Measurements from ENCODE around the gene NPIPB2.

DNA sequence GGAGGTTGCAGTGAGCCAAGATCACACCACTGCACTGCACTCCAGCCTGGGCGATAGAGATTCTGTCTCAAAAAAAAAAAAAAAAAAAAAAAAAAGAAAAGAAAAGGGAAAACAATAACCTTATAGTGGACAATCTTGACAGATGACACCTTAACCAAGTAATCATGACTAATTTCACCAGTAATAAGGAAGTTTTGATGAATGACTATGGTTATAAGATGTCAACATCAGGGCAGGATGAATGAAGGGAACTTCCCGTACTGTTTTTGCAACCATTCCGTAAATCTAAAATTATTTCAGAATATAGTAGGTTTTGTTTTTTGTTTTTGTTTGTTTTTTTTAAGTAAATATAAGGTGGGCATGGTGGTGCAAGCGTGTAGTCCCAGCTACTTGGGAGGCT, 49.1 kb downstream of the NPIPB2 start:
- TF ChIP-seq, protein P1, sequence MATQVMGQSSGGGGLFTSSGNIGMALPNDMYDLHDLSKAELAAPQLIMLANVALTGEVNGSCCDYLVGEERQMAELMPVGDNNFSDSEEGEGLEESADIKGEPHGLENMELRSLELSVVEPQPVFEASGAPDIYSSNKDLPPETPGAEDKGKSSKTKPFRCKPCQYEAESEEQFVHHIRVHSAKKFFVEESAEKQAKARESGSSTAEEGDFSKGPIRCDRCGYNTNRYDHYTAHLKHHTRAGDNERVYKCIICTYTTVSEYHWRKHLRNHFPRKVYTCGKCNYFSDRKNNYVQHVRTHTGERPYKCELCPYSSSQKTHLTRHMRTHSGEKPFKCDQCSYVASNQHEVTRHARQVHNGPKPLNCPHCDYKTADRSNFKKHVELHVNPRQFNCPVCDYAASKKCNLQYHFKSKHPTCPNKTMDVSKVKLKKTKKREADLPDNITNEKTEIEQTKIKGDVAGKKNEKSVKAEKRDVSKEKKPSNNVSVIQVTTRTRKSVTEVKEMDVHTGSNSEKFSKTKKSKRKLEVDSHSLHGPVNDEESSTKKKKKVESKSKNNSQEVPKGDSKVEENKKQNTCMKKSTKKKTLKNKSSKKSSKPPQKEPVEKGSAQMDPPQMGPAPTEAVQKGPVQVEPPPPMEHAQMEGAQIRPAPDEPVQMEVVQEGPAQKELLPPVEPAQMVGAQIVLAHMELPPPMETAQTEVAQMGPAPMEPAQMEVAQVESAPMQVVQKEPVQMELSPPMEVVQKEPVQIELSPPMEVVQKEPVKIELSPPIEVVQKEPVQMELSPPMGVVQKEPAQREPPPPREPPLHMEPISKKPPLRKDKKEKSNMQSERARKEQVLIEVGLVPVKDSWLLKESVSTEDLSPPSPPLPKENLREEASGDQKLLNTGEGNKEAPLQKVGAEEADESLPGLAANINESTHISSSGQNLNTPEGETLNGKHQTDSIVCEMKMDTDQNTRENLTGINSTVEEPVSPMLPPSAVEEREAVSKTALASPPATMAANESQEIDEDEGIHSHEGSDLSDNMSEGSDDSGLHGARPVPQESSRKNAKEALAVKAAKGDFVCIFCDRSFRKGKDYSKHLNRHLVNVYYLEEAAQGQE (IDR thresholded peaks at IDR 0.05; ENCODE audit: insufficient read depth in 1 of 2, low read depth in 2 of 2, low read length in 1 of 2) = no peak
- TF ChIP-seq, protein P2, sequence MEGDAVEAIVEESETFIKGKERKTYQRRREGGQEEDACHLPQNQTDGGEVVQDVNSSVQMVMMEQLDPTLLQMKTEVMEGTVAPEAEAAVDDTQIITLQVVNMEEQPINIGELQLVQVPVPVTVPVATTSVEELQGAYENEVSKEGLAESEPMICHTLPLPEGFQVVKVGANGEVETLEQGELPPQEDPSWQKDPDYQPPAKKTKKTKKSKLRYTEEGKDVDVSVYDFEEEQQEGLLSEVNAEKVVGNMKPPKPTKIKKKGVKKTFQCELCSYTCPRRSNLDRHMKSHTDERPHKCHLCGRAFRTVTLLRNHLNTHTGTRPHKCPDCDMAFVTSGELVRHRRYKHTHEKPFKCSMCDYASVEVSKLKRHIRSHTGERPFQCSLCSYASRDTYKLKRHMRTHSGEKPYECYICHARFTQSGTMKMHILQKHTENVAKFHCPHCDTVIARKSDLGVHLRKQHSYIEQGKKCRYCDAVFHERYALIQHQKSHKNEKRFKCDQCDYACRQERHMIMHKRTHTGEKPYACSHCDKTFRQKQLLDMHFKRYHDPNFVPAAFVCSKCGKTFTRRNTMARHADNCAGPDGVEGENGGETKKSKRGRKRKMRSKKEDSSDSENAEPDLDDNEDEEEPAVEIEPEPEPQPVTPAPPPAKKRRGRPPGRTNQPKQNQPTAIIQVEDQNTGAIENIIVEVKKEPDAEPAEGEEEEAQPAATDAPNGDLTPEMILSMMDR (IDR thresholded peaks at IDR 0.05) = no peak
- TF ChIP-seq POLR2AphosphoS5 (IDR thresholded peaks at IDR 0.05; ENCODE audit: low read depth, low read length) (no peak), SIN3A (IDR thresholded peaks at IDR 0.05; ENCODE audit: borderline replicate concordance, insufficient read depth, low read depth, low read length) (no peak), TCF7L2 (IDR thresholded peaks at IDR 0.05; ENCODE audit: low read depth, low read length) (no peak)

Data from Panc1 (cell line).